GM12864 (cell line): ENCODE results near the gene APPBP2.

ENCODE experiments used
- DNase-seq: peaks from one replicate; pipeline ENCODE4 v3.0.0-alpha.2; 2011; ENCODE audit warnings: low read depth
- H3K4me3 ChIP-seq: 2 replicates; pipeline ENCODE4 v1.5.1; 2011; ENCODE audit warnings: mild to moderate bottlenecking, low read depth, low read length, control low read depth
- CTCF ChIP-seq: IDR thresholded peaks from 2 replicates; pipeline ENCODE4 v1.5.1; 2011; ENCODE audit warnings: low read depth, mild to moderate bottlenecking, moderate library complexity, low read length, control low read depth, inconsistent platforms; ENCODE audit errors: missing control alignments

The APPBP2 gene

DNA sequence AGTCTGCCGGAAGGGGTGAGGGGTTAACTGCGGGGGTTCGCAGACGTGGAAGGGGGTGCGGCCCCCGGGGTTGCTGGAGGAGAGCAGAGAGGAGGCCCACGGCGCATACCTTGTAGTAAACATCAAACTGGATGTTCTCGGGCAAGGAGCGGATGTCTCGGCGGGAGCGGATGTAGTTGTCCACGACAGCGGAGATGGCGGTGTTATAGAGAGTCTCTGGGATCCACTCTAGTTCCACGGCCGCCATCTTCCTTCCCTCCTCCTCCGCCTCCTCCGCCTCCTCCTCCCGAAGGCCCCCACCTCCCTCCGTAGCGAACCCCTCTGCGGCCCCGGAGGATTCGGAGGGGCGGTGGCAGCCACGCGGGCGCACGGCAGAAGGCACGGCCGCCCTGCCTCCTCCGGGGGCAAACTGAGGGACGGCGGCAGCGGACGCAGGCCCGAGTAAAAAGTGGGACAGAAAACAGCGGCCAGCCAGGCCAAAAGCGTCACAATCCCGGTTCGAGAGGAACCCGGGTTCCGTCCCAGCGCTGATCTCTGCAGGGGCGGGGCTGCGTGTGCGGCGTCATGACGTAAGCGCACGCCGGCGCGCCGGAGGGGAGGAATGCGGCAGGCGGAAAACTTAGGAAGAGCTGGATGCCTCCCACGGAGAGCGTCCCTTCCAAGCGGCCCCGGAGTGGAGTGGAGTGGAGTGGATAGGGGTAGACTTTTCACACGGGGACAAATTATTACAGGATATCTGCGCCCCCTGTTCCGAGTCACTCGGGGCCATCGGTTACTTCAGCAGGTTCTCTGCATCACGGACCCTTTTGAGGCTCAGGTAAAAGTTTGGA is at the start of gene APPBP2:
Gene APPBP2, minus strand, starts transcription at position 558 of the 830 bp plus-strand sequence. Its CDS starts 311 bp downstream, at position 247.
- DNase-seq: no peak
- TF ChIP-seq CTCF: no peak
- peak within 1 kb of the TSS; percentile 79 for H3K4me3 ChIP-seq

- H3K4me3 ChIP-seq: no peak overlapping the region
- no peak for TF ChIP-seq CTCF
- no peak for DNase-seq
Measured at GRCh38 chr17:60573236-60574051, 47.4 kb upstream of the APPBP2 start.

DNA sequence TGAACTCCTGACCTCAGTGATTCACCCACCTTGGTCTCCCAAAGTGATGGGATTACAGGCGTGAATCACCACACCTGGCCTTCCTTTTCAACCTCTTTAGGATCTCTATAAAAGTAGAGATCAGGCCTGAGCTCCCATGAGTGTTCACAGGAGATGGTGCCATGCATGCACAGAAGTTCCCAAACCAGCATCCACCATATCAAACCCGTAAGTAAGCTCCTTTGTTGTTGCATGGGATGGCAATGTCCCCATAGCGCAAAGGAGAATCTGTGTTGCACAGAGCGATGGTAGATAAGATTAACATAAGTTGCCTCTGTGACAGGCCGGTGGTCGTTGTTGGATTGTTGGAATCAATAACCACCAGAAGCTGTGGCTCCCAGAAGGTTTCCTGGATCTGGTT is 39.2 kb upstream of the APPBP2 start:
- TF ChIP-seq CTCF: no peak
- no peak overlapping the region for H3K4me3 ChIP-seq
- no peak for DNase-seq

GRCh38 chr17:60563743-60564142 is 37.7 kb upstream of the APPBP2 start:
- DNase-seq: no peak
- no peak for TF ChIP-seq CTCF
- H3K4me3 ChIP-seq: no peak overlapping the region

DNA sequence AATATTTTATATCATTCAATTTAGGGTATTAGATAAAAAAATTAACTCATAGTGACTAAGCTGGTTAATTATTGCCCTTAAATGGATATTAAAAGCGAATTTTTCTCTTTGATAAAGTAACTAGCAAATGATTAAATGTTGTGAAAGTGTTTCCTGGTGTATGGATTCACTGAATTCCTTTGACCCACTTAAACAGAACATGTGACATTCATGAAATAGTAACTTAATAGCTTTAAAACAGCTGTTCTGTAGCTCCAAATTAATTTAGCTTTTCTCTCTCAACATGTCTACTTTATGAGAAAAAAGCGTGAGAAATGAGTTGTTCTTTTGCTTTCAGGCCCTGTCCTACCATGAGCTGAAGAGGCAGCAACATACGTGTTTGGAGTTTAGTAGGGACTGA is 36.4 kb upstream of the APPBP2 start:
- DNase-seq: no peak
- no peak for TF ChIP-seq CTCF
- no peak overlapping the region for H3K4me3 ChIP-seq

GRCh38 chr17:60560860-60561257 is 34.8 kb upstream of the APPBP2 start:
- TF ChIP-seq CTCF: no peak
- DNase-seq: no peak
- no peak overlapping the region for H3K4me3 ChIP-seq
